Measurements from ENCODE around the gene CLEC2D. TPM values are rescaled to one million over a fixed set of nuclear protein-coding genes. Genes with fewer than 3 reads are reported as not detected.
"Not testable (repeated sequence)": the region's sequence is repeated elsewhere in the genome, so short reads cannot be mapped to it uniquely, and the experiment has no call there.

Gene CLEC2D
- total RNA-seq, result 9.2 TPM
- long read RNA-seq, full-length matches to known transcripts, result 2 of 3 reads
- long read RNA-seq, partial matches to known transcripts, result 0 of 3 reads
- long read RNA-seq, other reads (novel, unspliced or antisense), result 1 of 3 reads

GRCh38 chr12:9669534-9669933 lies at the start of gene CLEC2D:
Gene CLEC2D, plus strand, starts transcription at chr12:9669713. Its CDS starts 22 bp downstream, at chr12:9669735.
- no peak for DNase-seq (ENCODE audit: low spot score)

- no peak for DNase-seq (ENCODE audit: low spot score)
Measured at GRCh38 chr12:9625019-9625418, 44.5 kb upstream of the CLEC2D start.

- DNase-seq (ENCODE audit: low spot score), result no peak
Measured at GRCh38 chr12:9626291-9626690, 43.2 kb upstream of the CLEC2D start.

- DNase-seq (ENCODE audit: low spot score), result no peak
Measured at GRCh38 chr12:9626821-9627220, 42.7 kb upstream of the CLEC2D start.

- no peak for DNase-seq (ENCODE audit: low spot score)
Measured at GRCh38 chr12:9632766-9633165, 36.7 kb upstream of the CLEC2D start.

GRCh38 chr12:9634177-9634803 lies 35.2 kb upstream of the CLEC2D start:
- DNase-seq (ENCODE audit: low spot score), result no peak

- DNase-seq (ENCODE audit: low spot score), result no peak
Measured at GRCh38 chr12:9634969-9635754, 34.4 kb upstream of the CLEC2D start.

GRCh38 chr12:9636150-9636850 lies 33.2 kb upstream of the CLEC2D start:
- DNase-seq (ENCODE audit: low spot score), result no peak

GRCh38 chr12:9636851-9637206 lies 32.7 kb upstream of the CLEC2D start:
- no peak for DNase-seq (ENCODE audit: low spot score)

- no peak for DNase-seq (ENCODE audit: low spot score)
Measured at GRCh38 chr12:9640024-9640423, 29.5 kb upstream of the CLEC2D start.

- no peak for DNase-seq (ENCODE audit: low spot score)
Measured at GRCh38 chr12:9642606-9643265, 26.8 kb upstream of the CLEC2D start.

GRCh38 chr12:9643266-9643660 lies 26.2 kb upstream of the CLEC2D start:
- DNase-seq (ENCODE audit: low spot score), result no peak

GRCh38 chr12:9644985-9645551 lies 24.4 kb upstream of the CLEC2D start:
- not testable (repeated sequence) for DNase-seq (ENCODE audit: low spot score)

GRCh38 chr12:9646794-9647781 lies 22.4 kb upstream of the CLEC2D start:
- no peak for DNase-seq (ENCODE audit: low spot score)

- peak; percentile 93 for DNase-seq (ENCODE audit: low spot score)
Measured at GRCh38 chr12:9647825-9648700, 21.4 kb upstream of the CLEC2D start.

- no peak for DNase-seq (ENCODE audit: low spot score)
Measured at GRCh38 chr12:9648701-9649531, 20.6 kb upstream of the CLEC2D start.

- DNase-seq (ENCODE audit: low spot score), result no peak
Measured at GRCh38 chr12:9649532-9649940, 20.0 kb upstream of the CLEC2D start.

- no peak for DNase-seq (ENCODE audit: low spot score)
Measured at GRCh38 chr12:9650151-9650576, 19.3 kb upstream of the CLEC2D start.

Measured in mesenteric fat pad (tissue), 1 donor.